Keratinocyte (primary cell): ENCODE measurements around the gene ZGPAT. TPM values are rescaled to one million over a fixed set of nuclear protein-coding genes. Genes with fewer than 3 reads are reported as not detected.

Experiments
- DNase-seq: peaks from one replicate; pipeline ENCODE4 v3.0.0-alpha.2; 2011; ENCODE audit warnings: low read depth, missing footprints, low spot score
- FAIRE-seq: peaks from 2 replicates; lab custom pipeline; 2011; peaks lifted over from hg19 to GRCh38; lab: Jason Lieb, UNC
- H2AFZ ChIP-seq: 2 replicates; pipeline ENCODE4 v1.6.0; 2012; ENCODE audit warnings: low read length, control low read depth, inconsistent platforms; ENCODE audit not compliant: control insufficient read depth
- H3K27ac ChIP-seq: 2 replicates; pipeline ENCODE4 v1.5.1; 2011; ENCODE audit warnings: low read length; ENCODE audit not compliant: control insufficient read depth, insufficient read depth
- H3K27me3 ChIP-seq: 3 replicates; pipeline ENCODE4 v1.6.0; 2011; ENCODE audit warnings: low read length; ENCODE audit not compliant: control insufficient read depth, insufficient read depth; ENCODE audit errors: extremely low read depth
- H3K36me3 ChIP-seq, 2 experiments: 2 replicates in 1 of 2; 3 replicates in 1 of 2; pipeline ENCODE4 v1.5.1; 2011; ENCODE audit warnings: low read length in 2 of 2, mild to moderate bottlenecking in 1 of 2; ENCODE audit not compliant: control insufficient read depth in 2 of 2, insufficient read depth in 2 of 2; ENCODE audit errors: extremely low read depth in 1 of 2
- H3K4me1 ChIP-seq: 3 replicates; pipeline ENCODE4 v1.5.1; 2011; ENCODE audit warnings: low read length; ENCODE audit not compliant: control insufficient read depth, insufficient read depth; ENCODE audit errors: extremely low read depth
- H3K4me2 ChIP-seq: 3 replicates; pipeline ENCODE4 v1.6.0; 2011; ENCODE audit warnings: low read depth, low read length; ENCODE audit not compliant: control insufficient read depth, insufficient read depth; ENCODE audit errors: extremely low read depth
- H3K4me3 ChIP-seq, 3 experiments: fragments of 200-600 bp in 1 of 3; sonication (generic) in 1 of 3; 2 replicates in 2 of 3; 3 replicates in 1 of 3; pipeline ENCODE4 v1.5.1; 2011 to 2016; ENCODE audit warnings: low read length in 3 of 3, mild to moderate bottlenecking in 3 of 3, control low read depth in 2 of 3, inconsistent platforms in 1 of 3, low read depth in 1 of 3, mixed read lengths in 1 of 3, mixed run types in 1 of 3, moderate library complexity in 1 of 3; ENCODE audit not compliant: control insufficient read depth in 2 of 3, insufficient read depth in 2 of 3; ENCODE audit errors: extremely low read depth in 1 of 3
- H3K79me2 ChIP-seq: 2 replicates; pipeline ENCODE4 v1.6.0; 2012; ENCODE audit warnings: low read length; ENCODE audit not compliant: control insufficient read depth, insufficient read depth
- H3K9ac ChIP-seq: 3 replicates; pipeline ENCODE4 v1.6.0; 2011; ENCODE audit warnings: low read length; ENCODE audit not compliant: control insufficient read depth, insufficient read depth; ENCODE audit errors: extremely low read depth
- H3K9me1 ChIP-seq: 3 replicates; pipeline ENCODE4 v1.6.0; 2011; ENCODE audit warnings: low read length; ENCODE audit not compliant: control insufficient read depth, insufficient read depth; ENCODE audit errors: extremely low read depth
- H3K9me3 ChIP-seq: 2 replicates; pipeline ENCODE4 v1.5.1; 2012; ENCODE audit warnings: low read depth, low read length; ENCODE audit not compliant: control insufficient read depth
- H4K20me1 ChIP-seq: 3 replicates; pipeline ENCODE4 v1.6.0; 2011; ENCODE audit warnings: low read length; ENCODE audit not compliant: control insufficient read depth, insufficient read depth; ENCODE audit errors: extremely low read depth
- CTCF ChIP-seq, 3 experiments: IDR thresholded peaks in 1 of 3; conservative IDR thresholded peaks in 1 of 3; optimal IDR thresholded peaks in 1 of 3; 2 replicates in 2 of 3; 3 replicates in 1 of 3; pipeline versions ENCODE3 to v1.5.1; 2011; ENCODE audit warnings: low read length in 3 of 3, mild to moderate bottlenecking in 3 of 3, moderate library complexity in 2 of 3, control low read depth in 1 of 3, inconsistent platforms in 1 of 3; ENCODE audit not compliant: insufficient read depth in 2 of 3; ENCODE audit errors: extremely low read depth in 1 of 3
- EZH2 ChIP-seq: IDR thresholded peaks from one replicate; pipeline ENCODE4 v1.6.1; 2012; ENCODE audit warnings: inconsistent platforms, mild to moderate bottlenecking, low read length, moderate library complexity
- dilution Hi-C: fragments of 300-500 bp; cut with MboI; formaldehyde crosslinking; loops from one replicate; pipeline ENCODE4 v1.7.0; 2020; ENCODE audit warnings: low sequenced_read_pairs; ENCODE audit not compliant: extremely low pct_ligation_motif_present
- polyA plus RNA-seq, 5 experiments: library from polyadenylated mRNA; depleted of rRNA in 3 of 5; stranded (reverse) in 3 of 5; stranded (forward) in 1 of 5; unstranded in 1 of 5; fragments of >200 nt; gene quantifications; 1 replicate in 1 of 5; 2 replicates in 3 of 5; 3 replicates in 1 of 5; pipeline versions ENCODE4 v1.2.1 to v1.2.3, GENCODE V29; 2011 to 2012; ENCODE audit warnings: missing spikeins in 2 of 5, low read depth in 1 of 5, low replicate concordance in 1 of 5

ZGPAT gene
- polyA plus RNA-seq, 1 donor (not counting 4 experiments of a cell fraction or from before 2014, with no cell fraction given) = 7.8 TPM

- peaks cover 34% of the 10 kb centered on the region for H3K79me2 ChIP-seq
- H3K4me1 ChIP-seq = peaks cover 26% of the 10 kb centered on the region
- no peak overlapping the region for H2AFZ ChIP-seq
- H3K4me3 ChIP-seq = no peak overlapping the region
- H3K9ac ChIP-seq = no peak overlapping the region
- dilution Hi-C loops = no loop called here
- DNase-seq (no peak), FAIRE-seq (no peak)
- H3K27me3 ChIP-seq = no peaks in the 10 kb centered on the region
- no peaks in the 10 kb centered on the region for H3K9me1 ChIP-seq
- H3K36me3 ChIP-seq = peaks cover 17 to 25% of the 10 kb centered on the region in 2 experiments
- H3K9me3 ChIP-seq = no peaks in the 10 kb centered on the region
- TF ChIP-seq EZH2 (no peak), CTCF (optimal IDR thresholded peaks at IDR 0.05 in 1 of 3, IDR thresholded peaks at IDR 0.05 in 1 of 3, conservative IDR thresholded peaks at IDR 0.05 in 1 of 3; ENCODE audit: extremely low read depth in 1 of 3, insufficient read depth in 2 of 3, low read length in 3 of 3) (no peak)
- peaks cover 4% of the 10 kb centered on the region for H4K20me1 ChIP-seq
- H3K4me2 ChIP-seq = no peak overlapping the region
- no peak overlapping the region for H3K27ac ChIP-seq
Measured at GRCh38 chr20:63703471-63703975, 4.3 kb upstream of the ZGPAT start.

GRCh38 chr20:63703976-63704748 lies 3.7 kb upstream of the ZGPAT start:
- Histone ChIP-seq H3K9ac (no peak overlapping the region), H3K27ac (no peak overlapping the region), H4K20me1 (peaks cover 4% of the 10 kb centered on the region), H3K36me3 (peaks cover 17 to 27% of the 10 kb centered on the region in 2 experiments), H3K27me3 (no peaks in the 10 kb centered on the region), H3K4me3 (no peak overlapping the region), H3K9me3 (no peaks in the 10 kb centered on the region), H3K4me2 (no peak overlapping the region), H2AFZ (no peak overlapping the region), H3K4me1 (peaks cover 26% of the 10 kb centered on the region), H3K9me1 (no peaks in the 10 kb centered on the region), H3K79me2 (peaks cover 41% of the 10 kb centered on the region)
- TF ChIP-seq CTCF (optimal IDR thresholded peaks at IDR 0.05 in 1 of 3, IDR thresholded peaks at IDR 0.05 in 1 of 3, conservative IDR thresholded peaks at IDR 0.05 in 1 of 3; ENCODE audit: extremely low read depth in 1 of 3, insufficient read depth in 2 of 3, low read length in 3 of 3) (no peak), EZH2 (no peak)
- DNase-seq = no peak
- dilution Hi-C loops = no loop called here
- FAIRE-seq = no peak
